MV-4-11 (cell line): Measurements from ENCODE around the gene CNTRL.
"Not testable (repeated sequence)": the region's sequence is repeated elsewhere in the genome, so short reads cannot be mapped to it uniquely, and the experiment has no call there.

ENCODE experiments used
- DNase-seq: peaks from one replicate; lab custom pipeline; 2025; lab: John Stamatoyannopoulos, UW

The CNTRL gene

DNA sequence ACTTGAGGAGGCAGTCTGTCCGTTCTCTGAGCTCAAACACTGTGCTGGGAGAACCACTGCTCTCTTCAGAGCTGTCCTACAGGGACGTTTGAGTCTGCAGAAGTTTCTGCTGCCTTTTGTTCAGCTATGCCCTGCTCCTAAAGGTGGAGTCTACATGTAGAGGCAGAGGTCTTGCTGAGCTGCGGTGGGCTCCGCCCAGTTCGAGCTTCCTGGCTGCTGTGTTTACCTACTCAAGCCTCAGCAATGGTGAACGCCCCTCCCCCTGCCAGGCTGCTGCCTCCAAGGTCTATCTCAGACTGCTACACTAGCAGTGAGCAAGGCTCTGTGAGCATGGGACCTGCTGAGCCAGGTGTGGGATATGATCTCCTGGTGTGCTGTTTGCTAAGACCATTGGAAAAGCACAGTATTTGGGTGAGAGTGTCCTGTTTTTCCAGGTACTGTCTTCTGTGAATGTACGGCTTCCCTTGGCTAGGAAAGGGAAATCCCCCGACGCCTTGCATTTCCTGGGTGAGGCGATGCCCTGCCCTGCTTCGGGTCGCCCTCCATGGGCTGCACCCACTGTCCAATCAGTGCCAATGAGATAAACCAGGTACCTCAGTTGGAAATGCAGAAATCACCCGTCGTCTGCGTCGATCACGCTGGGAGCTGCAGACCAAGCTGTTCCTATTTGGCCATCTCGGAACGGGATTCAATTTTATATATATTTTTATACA is 58.5 kb downstream of the CNTRL start:
- DNase-seq, result no peak

DNA sequence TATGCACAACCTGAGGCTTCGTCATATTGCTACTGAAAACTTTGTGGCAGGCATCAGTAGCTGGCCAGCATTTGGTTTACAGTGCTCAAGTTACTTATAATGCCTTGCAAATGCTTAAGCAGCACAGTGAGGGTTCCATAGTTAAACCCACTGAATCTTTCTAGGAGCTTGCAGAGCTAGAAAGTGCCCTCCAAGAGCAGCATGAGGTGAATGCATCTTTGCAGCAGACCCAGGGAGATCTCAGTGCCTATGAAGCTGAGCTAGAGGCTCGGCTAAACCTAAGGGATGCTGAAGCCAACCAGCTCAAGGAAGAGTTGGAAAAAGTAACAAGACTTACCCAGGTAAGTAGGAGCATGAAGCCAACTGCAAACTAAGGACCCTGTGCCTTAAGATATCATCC is 60.9 kb downstream of the CNTRL start:
- DNase-seq, result no peak

DNA sequence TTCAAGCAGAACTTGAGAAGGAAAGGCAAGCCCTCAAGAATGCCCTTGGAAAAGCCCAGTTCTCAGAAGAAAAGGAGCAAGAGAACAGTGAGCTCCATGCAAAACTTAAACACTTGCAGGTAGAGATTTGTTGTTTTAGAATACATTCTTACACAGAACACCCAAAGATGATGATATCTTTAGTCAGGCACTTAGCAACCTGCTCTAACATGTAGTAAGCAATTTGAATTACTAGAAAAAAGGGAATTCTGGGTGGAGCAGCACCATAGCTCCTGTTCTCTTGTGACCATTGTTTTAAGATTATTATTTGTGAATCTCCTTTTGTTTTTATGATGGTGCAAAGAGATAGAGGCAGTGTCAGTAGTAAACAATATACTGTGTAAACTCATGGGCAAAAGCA is 63.8 kb downstream of the CNTRL start:
- DNase-seq, result no peak

DNA sequence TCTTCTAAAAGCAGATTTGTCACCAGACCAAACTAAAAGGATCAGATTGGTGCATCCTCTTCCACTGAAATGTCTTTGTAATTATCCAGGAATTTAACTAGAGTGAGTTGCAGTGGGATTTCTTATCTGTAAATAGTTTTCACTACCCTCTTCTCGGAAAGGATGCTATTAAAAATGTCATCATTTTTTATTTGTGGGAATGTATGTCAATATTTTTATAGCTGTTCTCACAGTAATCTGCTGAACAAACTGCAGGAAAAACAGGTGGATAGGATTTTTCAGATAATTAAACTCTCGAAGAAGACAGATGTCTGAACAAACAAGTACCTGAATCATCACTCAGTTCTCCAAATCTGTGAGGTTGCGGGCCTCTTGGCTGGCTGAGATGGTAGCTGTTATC is 64.2 kb downstream of the CNTRL start:
- DNase-seq, result no peak

DNA sequence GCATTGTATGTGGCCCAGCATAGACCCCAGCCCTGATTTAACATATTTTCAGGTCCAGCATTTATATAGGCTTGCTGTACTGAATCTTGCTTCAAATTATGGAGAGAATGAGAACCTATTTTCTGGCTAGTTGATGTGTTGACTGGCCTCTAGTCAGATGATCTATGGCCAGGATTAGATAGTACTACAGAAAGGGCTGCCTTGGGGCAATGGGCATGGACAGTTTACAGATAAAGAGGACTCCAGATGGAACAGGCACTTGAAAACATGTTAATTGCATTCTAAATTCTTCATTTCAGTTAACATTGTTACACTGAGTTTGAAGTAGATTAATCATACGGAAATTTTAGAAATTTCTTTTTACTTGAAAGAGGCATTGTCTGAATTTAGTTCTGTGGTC is 65.4 kb downstream of the CNTRL start:
- no peak for DNase-seq

DNA sequence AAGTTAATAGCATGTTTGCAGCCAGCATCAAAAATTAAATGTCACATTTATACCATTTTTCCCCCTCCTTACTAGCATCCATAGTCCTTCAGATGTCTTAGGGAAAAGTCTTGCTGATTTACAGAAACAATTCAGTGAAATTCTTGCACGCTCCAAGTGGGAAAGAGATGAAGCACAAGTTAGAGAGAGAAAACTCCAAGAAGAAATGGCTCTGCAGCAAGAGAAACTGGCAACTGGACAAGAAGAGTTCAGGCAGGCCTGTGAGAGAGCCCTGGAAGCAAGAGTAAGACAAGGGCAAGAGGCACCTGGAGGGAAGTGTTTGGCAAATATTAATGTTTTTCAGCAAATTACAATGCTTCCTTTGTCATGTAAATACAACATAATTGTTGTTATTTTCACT is 66.6 kb downstream of the CNTRL start:
- no peak for DNase-seq

DNA sequence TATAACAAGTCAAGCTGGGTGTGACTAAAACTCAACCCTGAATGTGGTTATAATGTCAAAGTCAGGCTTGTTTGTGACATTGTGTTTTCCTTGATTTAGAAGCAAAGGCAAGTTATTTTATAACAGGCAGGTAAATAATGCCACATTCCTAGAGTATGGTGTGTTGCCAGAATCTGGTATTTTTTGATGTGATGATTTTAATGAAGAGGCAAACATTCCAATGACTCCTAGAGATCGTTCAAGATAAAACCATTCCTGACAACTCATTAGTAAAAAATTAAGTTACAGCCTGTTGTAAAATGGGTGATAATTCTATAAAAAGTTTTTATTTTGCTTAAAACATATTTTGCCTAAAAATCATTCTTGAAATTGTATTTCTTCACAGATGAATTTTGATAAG is 67.0 kb downstream of the CNTRL start:
- DNase-seq, result no peak

DNA sequence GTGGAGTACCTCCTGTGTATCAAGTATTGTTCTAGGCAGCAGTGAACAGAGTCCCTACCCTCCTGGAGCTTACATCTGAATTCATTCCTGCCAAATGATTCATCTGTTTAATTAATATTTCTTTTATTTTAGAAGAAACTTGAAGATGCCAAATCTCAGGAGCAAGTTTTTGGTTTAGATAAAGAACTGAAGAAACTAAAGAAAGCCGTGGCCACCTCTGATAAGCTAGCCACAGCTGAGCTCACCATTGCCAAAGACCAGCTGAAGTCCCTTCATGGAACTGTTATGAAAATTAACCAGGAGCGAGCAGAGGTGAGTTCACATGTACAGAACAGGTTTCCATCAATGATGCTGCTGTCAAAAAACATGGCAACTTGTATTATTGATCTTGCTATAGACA is 69.0 kb downstream of the CNTRL start:
- no peak for DNase-seq

DNA sequence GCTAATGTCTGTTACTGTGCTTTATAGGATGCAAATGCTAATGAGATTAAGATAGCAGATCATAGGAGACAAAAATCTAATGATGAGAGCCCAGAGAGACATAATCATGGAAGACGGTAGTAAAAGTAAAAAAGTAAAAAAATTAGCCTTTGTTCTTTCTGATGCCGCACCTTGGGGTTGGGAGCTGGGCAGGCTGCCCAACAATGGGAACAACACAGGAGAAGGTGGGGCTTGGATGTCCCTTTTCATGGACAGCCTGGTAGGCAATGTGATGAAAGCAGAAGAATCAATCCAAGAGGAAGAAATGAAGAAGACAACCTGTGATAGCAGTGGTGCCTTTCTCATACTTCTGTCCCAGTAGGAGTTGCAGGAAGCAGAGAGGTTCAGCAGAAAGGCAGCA is 69.7 kb downstream of the CNTRL start:
- no peak for DNase-seq

DNA sequence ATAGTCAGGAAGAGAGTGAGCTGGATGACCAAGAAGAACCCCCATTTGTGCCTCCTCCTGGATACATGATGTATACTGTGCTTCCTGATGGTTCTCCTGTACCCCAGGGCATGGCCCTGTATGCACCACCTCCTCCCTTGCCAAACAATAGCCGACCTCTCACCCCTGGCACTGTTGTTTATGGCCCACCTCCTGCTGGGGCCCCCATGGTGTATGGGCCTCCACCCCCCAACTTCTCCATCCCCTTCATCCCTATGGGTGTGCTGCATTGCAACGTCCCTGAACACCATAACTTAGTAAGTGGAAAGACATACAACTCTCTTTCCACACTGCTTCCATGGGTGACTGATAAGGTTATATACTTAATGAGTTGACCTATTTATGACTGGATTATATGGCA is 75.4 kb downstream of the CNTRL start:
- no peak for DNase-seq

DNA sequence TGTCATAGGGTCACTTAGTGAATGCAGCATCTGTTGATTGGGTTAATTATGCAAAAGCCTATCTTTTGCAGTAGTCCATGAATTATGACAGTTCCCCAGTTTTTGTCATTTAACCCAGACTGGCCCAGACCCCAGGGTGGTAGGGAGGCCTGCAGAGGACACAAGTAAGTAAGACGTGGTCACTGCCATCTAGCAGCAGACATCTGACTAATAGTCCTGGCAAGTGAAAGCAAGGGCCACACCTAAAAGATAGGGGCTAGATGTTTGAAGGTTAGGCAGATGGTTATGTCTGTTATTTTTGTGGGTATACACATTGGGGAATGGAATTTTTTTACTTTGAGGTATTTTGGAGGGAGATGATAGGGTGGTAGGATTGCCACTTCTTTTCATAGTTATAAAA is 78.9 kb downstream of the CNTRL start:
- DNase-seq, result no peak

DNA sequence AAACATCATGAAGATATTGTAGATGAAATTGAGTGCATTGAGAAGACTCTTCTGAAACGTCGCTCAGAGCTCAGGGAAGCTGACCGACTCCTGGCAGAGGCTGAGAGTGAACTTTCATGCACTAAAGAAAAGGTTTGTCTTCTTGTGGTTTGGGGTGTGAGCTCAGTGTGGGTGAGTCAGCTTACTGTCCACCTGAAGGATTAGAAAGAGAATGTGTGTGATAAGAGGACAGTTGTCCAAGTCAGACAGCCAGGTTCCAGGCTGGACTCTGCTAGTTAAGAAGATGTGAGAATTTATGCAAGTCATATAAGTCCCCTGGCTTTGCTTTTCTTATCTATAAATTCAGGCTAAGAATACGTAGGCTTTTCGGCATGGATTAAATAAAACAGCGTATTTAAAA is 80.0 kb downstream of the CNTRL start:
- DNase-seq, result no peak

DNA sequence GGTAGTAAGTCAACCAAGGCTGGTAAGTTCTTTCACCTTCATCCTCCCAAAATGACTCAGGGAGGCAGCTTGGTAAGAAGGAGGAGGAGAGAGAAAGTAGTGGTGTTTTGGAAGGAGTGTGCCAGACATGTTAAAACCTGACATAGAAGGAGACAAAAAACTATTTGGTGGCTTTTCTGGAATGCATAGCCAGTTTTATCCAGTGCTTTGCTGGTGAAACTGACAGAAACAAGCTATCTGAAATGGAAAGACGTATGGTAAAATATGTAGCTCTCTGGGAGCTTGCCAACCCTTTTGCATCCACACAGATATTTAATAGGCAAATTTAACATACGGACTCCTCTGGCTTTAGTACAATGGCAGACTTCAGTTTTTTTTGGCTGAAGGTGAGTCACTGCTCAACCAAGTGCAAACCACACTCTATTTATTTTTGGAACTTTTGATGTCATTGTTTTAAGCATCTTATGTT is 81.5 kb downstream of the CNTRL start:
- DNase-seq, result peak; percentile 60

DNA sequence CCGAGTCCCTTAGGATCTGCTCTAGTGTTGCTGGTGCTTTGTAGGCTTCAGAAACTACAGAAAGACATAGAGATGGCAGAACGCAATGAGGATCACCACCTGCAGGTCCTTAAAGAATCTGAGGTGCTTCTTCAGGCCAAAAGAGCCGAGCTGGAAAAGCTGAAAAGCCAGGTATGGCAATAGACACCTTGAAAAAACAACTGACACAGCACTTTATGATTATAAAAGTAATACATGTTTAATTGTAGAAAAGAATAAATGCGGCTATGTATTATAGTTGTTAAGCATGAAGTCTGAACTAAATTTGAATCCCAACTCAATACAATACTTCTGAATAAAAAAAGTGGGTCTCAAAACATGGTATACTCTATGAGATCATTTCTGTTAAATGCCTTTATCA is 83.2 kb downstream of the CNTRL start:
- no peak for DNase-seq

DNA sequence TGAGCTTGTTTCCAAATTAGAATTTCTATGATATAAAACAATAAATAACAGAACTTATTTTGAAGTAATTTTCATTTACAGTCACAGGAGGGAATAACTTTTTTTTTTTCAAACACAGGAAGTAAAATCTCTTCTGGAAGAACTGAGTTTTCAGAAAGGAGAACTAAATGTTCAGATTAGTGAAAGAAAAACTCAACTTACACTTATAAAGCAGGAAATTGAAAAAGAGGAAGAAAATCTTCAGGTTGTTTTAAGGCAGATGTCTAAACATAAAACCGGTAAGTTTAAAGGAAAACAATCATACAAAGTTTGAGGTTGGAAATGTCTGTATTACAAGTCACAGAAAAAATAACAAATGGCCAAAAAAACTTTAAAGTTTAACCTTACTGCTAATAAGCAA is 85.3 kb downstream of the CNTRL start:
- DNase-seq, result peak; percentile 86

DNA sequence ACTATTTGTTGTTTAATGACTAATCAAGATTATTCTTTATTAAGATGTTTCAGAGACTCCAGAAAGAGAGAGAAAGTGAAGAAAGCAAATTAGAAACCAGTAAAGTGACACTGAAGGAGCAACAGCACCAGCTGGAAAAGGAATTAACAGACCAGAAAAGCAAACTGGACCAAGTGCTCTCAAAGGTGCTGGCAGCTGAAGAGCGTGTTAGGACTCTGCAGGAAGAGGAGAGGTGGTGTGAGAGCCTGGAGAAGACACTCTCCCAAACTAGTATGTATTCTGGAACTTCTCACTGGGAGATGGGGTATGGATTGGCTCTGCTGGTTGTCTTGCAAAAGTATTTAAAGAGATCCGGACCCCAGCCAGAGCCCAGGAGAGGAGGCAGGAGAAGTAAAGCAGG is 93.3 kb downstream of the CNTRL start:
- DNase-seq, result no peak

DNA sequence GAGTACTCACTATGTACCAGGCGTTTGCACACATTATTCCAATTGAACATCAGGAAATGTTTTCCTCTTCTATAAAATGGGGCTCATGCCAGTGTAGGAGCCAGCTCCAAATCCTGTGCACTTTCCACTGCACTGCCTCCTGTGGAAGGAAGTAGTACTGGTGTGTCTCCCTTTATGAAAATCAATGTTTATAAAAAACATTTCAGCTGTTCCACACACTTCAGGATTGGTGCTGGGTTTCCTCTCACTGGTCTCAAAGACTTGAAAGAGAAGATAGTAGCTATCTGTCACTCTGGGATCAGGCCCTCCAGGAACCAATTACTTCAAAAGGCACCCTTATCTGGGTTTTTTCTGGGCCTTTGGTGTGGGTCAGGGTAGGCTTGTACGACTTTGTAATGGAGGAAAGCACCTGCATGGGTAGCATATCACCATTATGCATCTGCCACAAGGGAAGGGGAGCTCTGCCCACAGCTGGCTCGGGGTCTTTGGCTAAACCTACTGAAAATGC is 94.4 kb downstream of the CNTRL start:
- DNase-seq, result no peak

DNA sequence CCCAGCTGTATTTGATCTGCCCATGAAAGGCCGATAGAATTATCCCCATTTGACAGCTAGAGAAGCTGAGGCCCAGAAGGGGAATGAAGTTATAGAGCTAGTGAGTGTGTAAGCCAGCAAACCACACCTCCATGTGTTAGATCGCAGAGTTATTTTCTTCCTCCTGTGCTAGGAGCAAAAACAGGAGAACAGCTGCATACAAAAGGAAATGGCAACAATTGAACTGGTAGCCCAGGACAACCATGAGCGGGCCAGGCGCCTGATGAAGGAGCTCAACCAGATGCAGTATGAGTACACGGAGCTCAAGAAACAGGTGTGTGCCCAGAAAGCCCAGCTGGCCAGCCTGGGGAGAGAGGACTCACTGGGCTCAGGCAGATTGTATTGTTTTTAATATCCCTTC is 96.5 kb downstream of the CNTRL start:
- DNase-seq, result no peak

DNA sequence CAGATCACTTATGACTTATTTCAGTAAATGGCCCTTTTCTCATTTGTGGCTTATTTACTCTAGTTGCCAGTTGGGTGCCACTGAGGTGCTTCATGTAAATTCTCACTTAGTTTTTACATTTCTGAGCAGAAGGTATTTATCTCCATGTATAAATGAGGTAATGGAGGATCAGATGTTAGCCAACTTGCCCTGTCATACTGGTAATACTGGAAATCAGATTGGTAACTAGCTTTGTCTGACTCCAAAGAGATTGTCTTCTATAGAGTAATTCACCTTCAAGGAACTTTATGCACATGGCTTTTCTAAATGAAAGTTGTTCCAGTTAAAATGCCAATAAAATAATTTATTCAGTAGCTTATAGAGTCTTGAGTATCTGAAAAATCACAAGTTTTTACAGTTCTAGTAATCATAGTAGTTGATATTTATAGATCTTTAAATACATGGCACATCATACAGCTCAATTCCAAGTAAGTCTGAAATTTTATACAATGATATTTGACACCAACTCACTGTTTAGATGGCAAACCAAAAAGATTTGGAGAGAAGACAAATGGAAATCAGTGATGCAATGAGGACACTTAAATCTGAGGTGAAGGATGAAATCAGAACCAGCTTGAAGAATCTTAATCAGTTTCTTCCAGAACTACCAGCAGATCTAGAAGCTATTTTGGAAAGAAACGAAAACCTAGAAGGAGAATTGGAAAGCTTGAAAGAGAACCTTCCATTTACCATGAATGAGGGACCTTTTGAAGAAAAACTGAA is 98.2 kb downstream of the CNTRL start:
- no peak for DNase-seq

DNA sequence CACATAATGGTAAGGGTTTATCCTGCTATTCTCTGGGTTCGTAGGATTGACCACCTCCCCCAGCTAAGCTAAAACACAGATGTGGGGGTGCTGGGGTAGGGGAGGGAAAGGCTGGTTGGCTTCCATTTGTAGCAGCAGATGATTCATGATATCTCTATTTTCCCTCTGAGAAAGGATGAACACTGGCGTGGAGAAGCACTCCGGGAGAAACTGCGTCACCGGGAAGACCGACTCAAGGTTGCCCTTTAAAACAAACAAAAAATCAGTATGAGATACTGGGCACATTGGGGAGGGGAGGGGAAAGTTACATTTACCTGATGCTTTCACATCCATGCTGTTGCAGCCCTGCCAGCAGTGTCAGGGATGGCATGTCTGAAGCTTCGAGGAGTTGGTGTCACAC is 98.7 kb downstream of the CNTRL start:
- DNase-seq, result no peak

DNA sequence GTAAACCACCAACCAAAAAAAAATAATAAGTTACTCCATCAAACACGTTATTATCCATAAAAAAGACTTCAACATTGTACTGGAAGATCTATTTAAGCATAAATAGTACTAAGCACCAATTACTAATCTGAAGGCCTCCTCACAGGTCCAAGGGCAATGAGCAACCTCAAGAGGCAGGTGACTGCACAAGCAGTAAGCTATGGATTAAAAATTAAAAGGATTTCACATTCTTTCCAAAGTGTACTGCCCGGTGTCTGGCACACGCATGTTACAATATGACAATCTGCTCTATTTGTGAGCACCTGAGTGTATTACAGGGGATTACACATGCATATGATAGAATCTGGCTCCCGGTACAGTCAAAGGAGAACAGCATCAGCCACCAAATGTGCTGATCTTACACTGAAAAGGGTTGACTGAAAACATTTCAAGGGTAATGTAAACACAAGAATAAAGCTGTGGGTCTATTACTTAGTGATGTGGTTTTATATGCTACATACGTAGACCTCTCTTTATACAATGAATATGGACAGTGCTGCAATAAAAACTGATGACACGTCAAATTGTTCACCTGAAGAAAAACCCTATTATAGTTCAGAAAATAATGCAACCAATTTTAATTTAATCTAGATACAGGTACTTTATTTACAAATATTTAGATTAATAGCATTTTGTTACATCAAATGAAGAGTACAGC is 104.1 kb downstream of the CNTRL start:
- DNase-seq, result no peak

DNA sequence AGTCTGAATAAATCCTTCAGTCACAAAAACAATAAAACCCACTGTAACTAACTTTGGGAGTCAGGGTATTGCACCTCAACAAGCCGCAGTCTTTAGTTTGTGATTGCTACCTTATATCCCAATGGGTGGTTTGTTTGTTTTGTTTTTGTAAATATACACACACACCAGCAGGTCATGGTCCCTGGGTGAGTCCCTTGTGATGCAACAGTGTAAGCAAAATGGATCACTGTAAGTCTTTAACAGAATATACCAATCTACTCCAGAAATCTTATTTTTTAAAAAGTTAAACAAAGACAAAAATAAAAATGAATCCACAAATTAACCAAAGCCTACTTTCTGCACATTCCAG is 104.6 kb downstream of the CNTRL start:
- not testable (repeated sequence) for DNase-seq
